ENCODE data around the gene CDHR2. TPM values are rescaled to one million over a fixed set of nuclear protein-coding genes. Genes with fewer than 3 reads are reported as not detected.
A peak's percentile ranks its signal among the peaks of the same experiment; 100 is the strongest.

CDHR2 gene
- total RNA-seq, 2 donors from 2014 or later: 1.3 TPM; not detected in 1

DNA sequence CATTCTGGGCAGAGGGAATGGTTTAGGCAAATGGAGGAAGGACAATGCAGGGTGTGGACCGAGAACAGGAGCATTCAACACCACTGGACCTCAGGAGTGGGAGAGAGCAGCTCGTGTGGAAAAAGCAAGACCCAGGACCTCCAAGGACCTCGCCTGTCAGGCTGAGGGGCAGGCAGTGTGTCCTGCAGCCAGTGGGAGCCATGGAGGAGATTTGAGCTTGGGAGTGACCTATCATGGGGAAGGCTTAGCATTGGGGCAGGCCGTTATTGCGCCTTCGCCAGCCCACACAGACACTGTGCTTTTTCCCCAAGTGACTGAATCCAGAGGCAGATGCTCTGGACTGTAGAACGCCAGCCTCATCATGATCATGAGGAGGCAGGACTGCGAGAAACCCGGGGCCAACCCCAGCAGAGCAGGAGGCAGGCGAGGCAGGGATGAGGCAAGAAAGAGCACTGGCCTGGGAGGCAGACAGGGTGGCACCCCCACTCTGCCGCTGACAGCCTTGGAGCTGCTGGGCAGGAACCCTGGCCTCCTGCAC lies 3.3 kb downstream of the CDHR2 start:
- no peaks in the 10 kb centered on the region for H3K4me1 ChIP-seq
- intact Hi-C loops (cut with DNase I): no loop called here
- H3K27ac ChIP-seq: no peak overlapping the region
- WGBS, 2 donors: 70 to 76% methylated on average over 10 to 11 of the region's 11 CpGs
- no peaks in the 10 kb centered on the region for H3K9me3 ChIP-seq
- no peak overlapping the region for H3K4me3 ChIP-seq
- no peak for DNase-seq
- no peak for ATAC-seq
- TF ChIP-seq, protein P1, sequence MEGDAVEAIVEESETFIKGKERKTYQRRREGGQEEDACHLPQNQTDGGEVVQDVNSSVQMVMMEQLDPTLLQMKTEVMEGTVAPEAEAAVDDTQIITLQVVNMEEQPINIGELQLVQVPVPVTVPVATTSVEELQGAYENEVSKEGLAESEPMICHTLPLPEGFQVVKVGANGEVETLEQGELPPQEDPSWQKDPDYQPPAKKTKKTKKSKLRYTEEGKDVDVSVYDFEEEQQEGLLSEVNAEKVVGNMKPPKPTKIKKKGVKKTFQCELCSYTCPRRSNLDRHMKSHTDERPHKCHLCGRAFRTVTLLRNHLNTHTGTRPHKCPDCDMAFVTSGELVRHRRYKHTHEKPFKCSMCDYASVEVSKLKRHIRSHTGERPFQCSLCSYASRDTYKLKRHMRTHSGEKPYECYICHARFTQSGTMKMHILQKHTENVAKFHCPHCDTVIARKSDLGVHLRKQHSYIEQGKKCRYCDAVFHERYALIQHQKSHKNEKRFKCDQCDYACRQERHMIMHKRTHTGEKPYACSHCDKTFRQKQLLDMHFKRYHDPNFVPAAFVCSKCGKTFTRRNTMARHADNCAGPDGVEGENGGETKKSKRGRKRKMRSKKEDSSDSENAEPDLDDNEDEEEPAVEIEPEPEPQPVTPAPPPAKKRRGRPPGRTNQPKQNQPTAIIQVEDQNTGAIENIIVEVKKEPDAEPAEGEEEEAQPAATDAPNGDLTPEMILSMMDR (IDR thresholded peaks at IDR 0.05): no peak
- TF ChIP-seq POLR2A (IDR thresholded peaks at IDR 0.05): no peak
- H3K36me3 ChIP-seq (replicated peaks in 1 of 2; ENCODE audit: insufficient read depth in 1 of 2, low read depth in 2 of 2): no peaks in the 10 kb centered on the region
- H3K27me3 ChIP-seq: no peaks in the 10 kb centered on the region

GRCh38 chr5:176553260-176554085 lies 4.3 kb downstream of the CDHR2 start:
- Histone ChIP-seq H3K9me3 (no peaks in the 10 kb centered on the region), H3K4me1 (no peaks in the 10 kb centered on the region), H3K36me3 (replicated peaks in 1 of 2; ENCODE audit: insufficient read depth in 1 of 2, low read depth in 2 of 2) (no peaks in the 10 kb centered on the region), H3K27ac (no peak overlapping the region), H3K27me3 (no peaks in the 10 kb centered on the region), H3K4me3 (no peak overlapping the region)
- peak; percentile 27 for ATAC-seq
- intact Hi-C loops (cut with DNase I): no loop called here
- WGBS, 2 donors: 40 to 56% methylated on average over 14 to 18 of the region's 18 CpGs
- TF ChIP-seq POLR2A (IDR thresholded peaks at IDR 0.05): no peak
- DNase-seq: no peak

GRCh38 chr5:176557846-176558245 lies 8.7 kb downstream of the CDHR2 start:
- ATAC-seq: no peak
- TF ChIP-seq POLR2A (IDR thresholded peaks at IDR 0.05): no peak
- TF ChIP-seq, protein P1 (IDR thresholded peaks at IDR 0.05): no peak
- H3K9me3 ChIP-seq: no peaks in the 10 kb centered on the region
- 93 to 94% methylated on average over 13 of the region's 13 CpGs for WGBS, 2 donors
- no peaks in the 10 kb centered on the region for H3K36me3 ChIP-seq (replicated peaks in 1 of 2; ENCODE audit: insufficient read depth in 1 of 2, low read depth in 2 of 2)
- H3K27me3 ChIP-seq: no peaks in the 10 kb centered on the region
- intact Hi-C loops (cut with DNase I): no loop called here
- no peak overlapping the region for H3K27ac ChIP-seq
- H3K4me1 ChIP-seq: no peaks in the 10 kb centered on the region
- no peak for DNase-seq
- no peak overlapping the region for H3K4me3 ChIP-seq

- Histone ChIP-seq H3K27me3 (no peaks in the 10 kb centered on the region), H3K36me3 (replicated peaks in 1 of 2; ENCODE audit: insufficient read depth in 1 of 2, low read depth in 2 of 2) (no peaks in the 10 kb centered on the region), H3K4me1 (no peaks in the 10 kb centered on the region), H3K9me3 (no peaks in the 10 kb centered on the region), H3K27ac (no peak overlapping the region), H3K4me3 (no peak overlapping the region)
- DNase-seq (no peak), ATAC-seq (no peak)
- 31 to 44% methylated on average over 5 of the region's 5 CpGs for WGBS, 2 donors
- intact Hi-C loops (cut with DNase I): no loop called here
- TF ChIP-seq, protein P1 (IDR thresholded peaks at IDR 0.05): no peak
- no peak for TF ChIP-seq POLR2A (IDR thresholded peaks at IDR 0.05)
These were observed 10.5 kb downstream of the CDHR2 start for GRCh38 chr5:176559683-176560082.

- no peaks in the 10 kb centered on the region for H3K36me3 ChIP-seq (replicated peaks in 1 of 2; ENCODE audit: insufficient read depth in 1 of 2, low read depth in 2 of 2)
- no peaks in the 10 kb centered on the region for H3K9me3 ChIP-seq
- H3K4me1 ChIP-seq: no peaks in the 10 kb centered on the region
- no peak overlapping the region for H3K4me3 ChIP-seq
- 62 to 68% methylated on average over 8 of the region's 8 CpGs for WGBS, 2 donors
- DNase-seq (no peak), ATAC-seq (no peak)
- no peaks in the 10 kb centered on the region for H3K27me3 ChIP-seq
- no peak overlapping the region for H3K27ac ChIP-seq
- intact Hi-C loops (cut with DNase I): no loop called here
- TF ChIP-seq, protein P1 (IDR thresholded peaks at IDR 0.05): no peak
- TF ChIP-seq POLR2A (IDR thresholded peaks at IDR 0.05): no peak
These were observed 11.2 kb downstream of the CDHR2 start for GRCh38 chr5:176560364-176560763.
